Gastrocnemius medialis (tissue), 4 donors: ENCODE measurements around the gene SLC2A14.

Experiments
- POLR2A ChIP-seq, 2 donors: fragments of 450-650 bp; IDR thresholded peaks; one replicate each; pipeline ENCODE4 v1.6.1; 2017; ENCODE audit warnings: antibody characterized with exemption in 2 of 2, mild to moderate bottlenecking in 2 of 2, moderate library complexity in 2 of 2
- TF ChIP-seq, protein P1 (sequence below), 5 experiments: fragments of 450-650 bp in 3 of 5; fragments of 200-600 bp in 2 of 5; sonication (generic) in 2 of 5; IDR thresholded peaks in 4 of 5; conservative IDR thresholded peaks in 1 of 5; 1 replicate in 4 of 5; 2 replicates in 1 of 5; pipeline ENCODE4 v1.5.1; 2016 to 2019; ENCODE audit warnings: antibody characterized with exemption in 5 of 5, mild to moderate bottlenecking in 3 of 5, moderate library complexity in 3 of 5

GRCh38 chr12:7844116-7844515 is 28.6 kb downstream of the SLC2A14 start:
- TF ChIP-seq, protein P1, sequence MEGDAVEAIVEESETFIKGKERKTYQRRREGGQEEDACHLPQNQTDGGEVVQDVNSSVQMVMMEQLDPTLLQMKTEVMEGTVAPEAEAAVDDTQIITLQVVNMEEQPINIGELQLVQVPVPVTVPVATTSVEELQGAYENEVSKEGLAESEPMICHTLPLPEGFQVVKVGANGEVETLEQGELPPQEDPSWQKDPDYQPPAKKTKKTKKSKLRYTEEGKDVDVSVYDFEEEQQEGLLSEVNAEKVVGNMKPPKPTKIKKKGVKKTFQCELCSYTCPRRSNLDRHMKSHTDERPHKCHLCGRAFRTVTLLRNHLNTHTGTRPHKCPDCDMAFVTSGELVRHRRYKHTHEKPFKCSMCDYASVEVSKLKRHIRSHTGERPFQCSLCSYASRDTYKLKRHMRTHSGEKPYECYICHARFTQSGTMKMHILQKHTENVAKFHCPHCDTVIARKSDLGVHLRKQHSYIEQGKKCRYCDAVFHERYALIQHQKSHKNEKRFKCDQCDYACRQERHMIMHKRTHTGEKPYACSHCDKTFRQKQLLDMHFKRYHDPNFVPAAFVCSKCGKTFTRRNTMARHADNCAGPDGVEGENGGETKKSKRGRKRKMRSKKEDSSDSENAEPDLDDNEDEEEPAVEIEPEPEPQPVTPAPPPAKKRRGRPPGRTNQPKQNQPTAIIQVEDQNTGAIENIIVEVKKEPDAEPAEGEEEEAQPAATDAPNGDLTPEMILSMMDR (IDR thresholded peaks at IDR 0.05 in 4 of 5, conservative IDR thresholded peaks at IDR 0.05 in 1 of 5): no peak
- TF ChIP-seq POLR2A (IDR thresholded peaks at IDR 0.05): no peak
